T-helper 1 cell treated with Interleukin-12 subunit alpha and Interleukin-12 subunit beta and Interleukin-4 antibody, amounts not matched to agents 30 μg/mL and 1 μg/mL, for 36 hours (primary cell): Measurements from ENCODE around the gene ANKRD12.

ENCODE experiments used
- H3K27ac Mint-ChIP-seq: one replicate; pipeline ENCODE4 v1.8.0; 2021; ENCODE audit warnings: mild to moderate bottlenecking, mixed read lengths
- H3K27me3 Mint-ChIP-seq: one replicate; pipeline ENCODE4 v1.8.0; 2021; ENCODE audit warnings: low read depth, mixed read lengths
- H3K36me3 Mint-ChIP-seq: one replicate; pipeline ENCODE4 v1.8.0; 2021; ENCODE audit warnings: low read depth, mixed read lengths
- H3K4me1 Mint-ChIP-seq: one replicate; pipeline ENCODE4 v1.8.0; 2021; ENCODE audit warnings: low read depth, mixed read lengths
- H3K4me3 Mint-ChIP-seq: one replicate; pipeline ENCODE4 v1.8.0; 2021; ENCODE audit warnings: mild to moderate bottlenecking, moderate library complexity, mixed read lengths
- H3K9me3 Mint-ChIP-seq: one replicate; pipeline ENCODE4 v1.8.0; 2021; ENCODE audit warnings: mixed read lengths

ANKRD12 gene

DNA sequence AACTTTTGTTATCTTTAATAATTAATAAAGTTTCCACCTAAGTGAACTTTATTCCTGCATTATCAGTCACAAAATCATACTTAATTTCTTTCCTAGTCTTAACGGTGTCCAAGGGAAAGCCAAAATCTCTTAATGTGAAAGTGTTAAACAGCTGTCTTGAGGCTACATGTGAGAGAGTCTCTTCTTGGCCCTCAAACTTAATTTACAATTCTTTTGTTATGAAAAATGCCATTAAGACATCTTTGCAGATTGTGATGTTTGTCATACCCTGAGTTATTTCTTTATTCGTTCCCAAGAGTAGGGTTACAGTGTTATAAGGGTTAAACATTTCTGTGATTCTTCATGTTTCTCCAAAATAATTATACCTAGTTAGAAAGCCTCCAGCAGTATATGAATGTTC is 64.6 kb downstream of the ANKRD12 start:
- H3K27ac Mint-ChIP-seq = no peak overlapping the region
- no peaks in the 10 kb centered on the region for H3K9me3 Mint-ChIP-seq
- H3K36me3 Mint-ChIP-seq = peaks cover 10% of the 10 kb centered on the region
- H3K4me3 Mint-ChIP-seq = no peak overlapping the region
- peaks cover 1% of the 10 kb centered on the region for H3K4me1 Mint-ChIP-seq
- no peaks in the 10 kb centered on the region for H3K27me3 Mint-ChIP-seq

DNA sequence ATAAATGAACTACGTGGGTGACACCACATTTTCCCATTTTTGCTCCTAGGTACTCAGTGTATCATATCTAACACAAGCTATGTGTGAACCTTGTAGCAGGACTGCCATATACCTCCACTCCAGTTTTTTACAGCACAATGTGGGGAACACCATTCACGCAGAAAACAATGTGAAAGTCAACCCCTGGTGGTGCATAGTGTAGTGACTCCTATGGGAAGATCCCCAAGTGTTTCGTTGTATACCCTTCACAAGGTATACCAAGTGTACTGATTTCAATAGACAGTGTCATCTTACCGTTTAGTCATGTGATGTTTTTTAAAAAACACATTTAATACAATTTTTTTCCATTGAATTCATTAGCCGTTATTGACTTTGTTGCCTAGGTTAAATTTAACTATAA is 68.1 kb downstream of the ANKRD12 start:
- no peaks in the 10 kb centered on the region for H3K9me3 Mint-ChIP-seq
- H3K27ac Mint-ChIP-seq = no peak overlapping the region
- H3K27me3 Mint-ChIP-seq = no peaks in the 10 kb centered on the region
- peaks cover 1% of the 10 kb centered on the region for H3K4me1 Mint-ChIP-seq
- no peak overlapping the region for H3K4me3 Mint-ChIP-seq
- peaks cover 9% of the 10 kb centered on the region for H3K36me3 Mint-ChIP-seq

DNA sequence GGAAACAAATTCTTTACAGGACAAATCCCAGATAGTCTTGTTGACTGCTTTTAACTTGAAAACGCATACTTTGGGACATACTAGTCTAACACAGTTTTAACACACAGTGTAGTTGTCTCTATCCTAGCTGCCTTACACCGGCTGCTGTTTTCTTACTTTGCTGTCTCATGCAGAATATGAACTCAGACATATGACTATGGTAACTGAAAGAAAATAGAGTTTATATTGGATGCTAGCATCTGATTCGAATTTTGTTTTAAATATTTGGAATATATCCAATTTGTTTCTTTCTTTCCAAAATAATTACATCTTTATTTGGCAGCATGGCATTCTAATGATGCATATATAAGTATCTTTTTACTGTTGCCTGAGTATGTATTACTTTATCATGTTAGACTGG is 69.8 kb downstream of the ANKRD12 start:
- Mint-ChIP-seq H3K27me3 (no peaks in the 10 kb centered on the region), H3K36me3 (peaks cover 12% of the 10 kb centered on the region), H3K4me3 (no peak overlapping the region), H3K4me1 (peaks cover 6% of the 10 kb centered on the region), H3K9me3 (no peaks in the 10 kb centered on the region), H3K27ac (no peak overlapping the region)

DNA sequence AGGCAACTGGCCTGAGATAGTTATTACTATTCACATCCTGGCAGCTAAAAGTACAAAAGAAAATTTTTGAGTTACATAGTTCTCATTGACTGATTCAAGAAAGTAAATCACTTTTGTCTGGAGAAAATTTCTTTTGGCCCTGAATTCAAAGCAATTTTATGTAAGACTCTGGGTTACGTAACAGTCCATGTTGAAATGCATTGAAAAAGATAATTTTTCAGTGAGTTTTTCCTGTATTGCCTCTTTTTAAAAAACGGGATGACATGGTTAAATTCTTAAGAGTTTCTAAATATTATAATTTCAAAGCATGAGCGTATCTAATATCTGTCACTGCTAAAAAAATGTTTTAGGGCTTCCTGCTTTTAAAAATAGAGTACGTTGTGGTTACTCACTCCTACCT is 72.7 kb downstream of the ANKRD12 start:
- no peaks in the 10 kb centered on the region for H3K27me3 Mint-ChIP-seq
- H3K9me3 Mint-ChIP-seq = no peaks in the 10 kb centered on the region
- peaks cover 23% of the 10 kb centered on the region for H3K36me3 Mint-ChIP-seq
- no peak overlapping the region for H3K27ac Mint-ChIP-seq
- H3K4me3 Mint-ChIP-seq = no peak overlapping the region
- H3K4me1 Mint-ChIP-seq = peaks cover 10% of the 10 kb centered on the region

DNA sequence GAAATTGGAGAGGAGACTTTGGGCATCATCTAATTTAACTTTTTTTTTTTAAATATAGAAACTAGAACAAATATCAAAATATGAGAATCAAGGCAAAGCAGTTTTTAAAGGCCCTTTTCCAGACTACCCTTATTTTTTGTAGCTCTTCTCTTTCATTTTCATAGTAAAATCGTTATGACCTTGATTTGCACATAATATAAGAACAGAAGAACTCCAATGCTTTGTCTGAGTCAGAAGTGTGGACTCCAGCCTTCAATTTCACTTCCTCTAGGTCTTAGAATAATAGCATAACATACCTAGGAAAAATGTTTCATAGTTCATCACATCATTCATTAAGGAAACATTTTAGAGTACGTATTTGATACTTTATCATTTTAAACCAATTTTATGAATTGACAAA is 74.4 kb downstream of the ANKRD12 start:
- H3K4me3 Mint-ChIP-seq = no peak overlapping the region
- peaks cover 32% of the 10 kb centered on the region for H3K36me3 Mint-ChIP-seq
- no peaks in the 10 kb centered on the region for H3K27me3 Mint-ChIP-seq
- H3K4me1 Mint-ChIP-seq = peaks cover 8% of the 10 kb centered on the region
- no peaks in the 10 kb centered on the region for H3K9me3 Mint-ChIP-seq
- no peak overlapping the region for H3K27ac Mint-ChIP-seq

DNA sequence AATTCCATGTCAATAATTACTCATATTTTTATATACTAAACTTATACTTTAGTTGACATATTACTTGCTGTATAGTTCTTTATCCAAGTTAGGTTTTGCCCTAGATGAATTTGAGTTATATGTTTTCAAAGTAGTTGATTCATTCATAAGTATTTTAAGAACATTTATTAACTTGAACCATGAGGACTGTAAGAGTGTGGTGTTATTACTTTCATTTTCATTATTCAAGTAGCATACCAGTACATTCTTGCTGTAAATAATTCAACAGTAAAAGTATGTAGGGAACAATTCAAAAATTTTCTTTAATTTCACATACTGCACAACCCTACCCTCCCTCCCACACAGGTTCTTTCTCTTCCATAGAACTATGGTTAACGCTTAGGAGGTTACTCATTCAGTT is 75.4 kb downstream of the ANKRD12 start:
- Mint-ChIP-seq H3K36me3 (peaks cover 38% of the 10 kb centered on the region), H3K4me3 (no peak overlapping the region), H3K9me3 (no peaks in the 10 kb centered on the region), H3K27me3 (no peaks in the 10 kb centered on the region), H3K27ac (no peak overlapping the region), H3K4me1 (peaks cover 8% of the 10 kb centered on the region)

DNA sequence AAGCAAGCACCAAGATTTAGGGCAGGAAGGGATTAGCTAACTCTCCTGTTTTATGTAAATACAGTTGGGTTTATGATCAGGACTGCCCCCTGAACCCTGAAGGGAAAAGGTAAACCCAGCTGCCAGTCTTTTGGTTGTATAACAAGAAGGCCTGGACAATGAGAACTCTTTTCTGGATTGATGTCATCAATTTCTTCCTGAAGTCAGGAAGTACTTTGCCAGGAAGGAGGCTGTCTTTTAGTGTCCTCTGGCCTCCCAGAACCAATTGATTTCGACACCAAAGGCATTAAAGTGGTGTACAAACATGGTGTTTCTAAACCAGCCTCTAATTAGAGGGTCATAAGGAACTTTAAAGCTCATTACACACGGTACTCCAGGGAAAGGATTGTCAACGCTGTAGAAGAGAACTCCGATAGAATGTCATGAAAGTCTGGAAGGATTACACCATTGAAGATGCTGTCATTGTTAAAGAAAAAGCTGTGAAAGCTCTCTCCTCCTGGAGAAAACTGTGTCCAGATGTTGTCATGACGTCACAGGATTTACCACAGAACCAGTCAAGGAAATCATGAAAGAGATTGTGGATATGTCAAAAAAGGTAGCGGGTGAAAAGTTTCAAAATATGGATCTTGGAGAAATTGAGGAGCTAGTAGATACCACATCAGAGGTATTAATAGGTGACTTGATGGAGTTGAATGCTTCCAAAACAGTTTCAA is 78.8 kb downstream of the ANKRD12 start:
- no peaks in the 10 kb centered on the region for H3K9me3 Mint-ChIP-seq
- peaks cover 48% of the 10 kb centered on the region for H3K36me3 Mint-ChIP-seq
- no peak overlapping the region for H3K27ac Mint-ChIP-seq
- H3K4me1 Mint-ChIP-seq = peaks cover 8% of the 10 kb centered on the region
- H3K4me3 Mint-ChIP-seq = no peak overlapping the region
- H3K27me3 Mint-ChIP-seq = no peaks in the 10 kb centered on the region

DNA sequence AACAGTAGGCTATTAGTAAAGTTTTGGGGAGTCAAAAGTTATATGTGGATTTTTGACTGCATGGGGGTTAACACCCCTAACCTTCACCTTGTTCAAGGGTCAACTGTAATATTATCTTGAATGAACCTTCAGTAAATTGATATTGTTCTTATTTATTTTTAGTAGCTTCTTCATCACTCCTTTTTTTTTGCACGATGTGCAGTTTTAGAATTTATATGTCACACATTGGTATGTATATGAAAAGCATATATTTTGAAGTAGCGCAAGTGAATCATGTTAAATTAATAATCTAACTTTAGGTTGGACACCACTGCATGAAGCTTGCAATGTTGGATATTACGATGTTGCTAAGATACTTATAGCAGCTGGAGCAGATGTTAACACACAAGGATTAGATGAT is 79.9 kb downstream of the ANKRD12 start:
- no peaks in the 10 kb centered on the region for H3K27me3 Mint-ChIP-seq

DNA sequence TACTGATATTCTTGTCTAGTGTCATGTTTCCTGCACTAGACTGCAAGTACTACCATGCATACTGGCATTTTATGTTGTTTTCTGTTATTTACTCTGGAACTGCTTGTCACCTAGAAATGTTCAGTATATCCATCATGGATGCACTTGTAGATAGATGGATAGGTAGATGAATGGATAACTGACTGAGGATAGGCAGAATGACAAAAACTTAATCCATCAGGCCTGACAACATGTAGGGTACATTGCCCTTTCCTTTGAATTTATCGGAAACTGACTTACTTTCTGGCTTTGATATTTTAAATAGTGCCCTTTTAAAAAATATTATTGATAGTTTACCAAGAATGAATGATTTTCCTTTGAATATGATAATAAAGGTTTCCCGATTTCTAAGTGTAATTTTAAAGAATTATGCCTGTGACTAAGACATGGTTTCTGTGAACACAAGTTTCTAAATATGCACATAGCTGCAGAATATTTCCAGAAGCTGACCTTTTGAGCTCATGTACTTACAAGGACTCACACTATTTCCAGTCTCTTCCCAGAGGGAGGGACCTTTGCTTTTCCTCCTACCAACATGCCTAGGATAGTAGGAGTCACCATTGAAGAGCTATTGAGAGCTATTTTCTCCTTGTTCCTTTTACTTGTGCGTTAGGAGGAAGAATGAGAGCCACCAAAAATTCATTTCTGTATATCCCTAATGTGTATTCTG is 81.3 kb downstream of the ANKRD12 start:
- no peak overlapping the region for H3K4me3 Mint-ChIP-seq
- H3K27ac Mint-ChIP-seq = no peak overlapping the region
- no peaks in the 10 kb centered on the region for H3K27me3 Mint-ChIP-seq
- H3K36me3 Mint-ChIP-seq = peaks cover 53% of the 10 kb centered on the region
- H3K4me1 Mint-ChIP-seq = peaks cover 2% of the 10 kb centered on the region
- no peaks in the 10 kb centered on the region for H3K9me3 Mint-ChIP-seq

More for the DNA sequence above, 79.9 kb downstream of the ANKRD12 start:
- no peak overlapping the region for H3K4me3 Mint-ChIP-seq
- peaks cover 55% of the 10 kb centered on the region for H3K36me3 Mint-ChIP-seq
- H3K27ac Mint-ChIP-seq = no peak overlapping the region
- H3K9me3 Mint-ChIP-seq = no peaks in the 10 kb centered on the region
- H3K4me1 Mint-ChIP-seq = peaks cover 4% of the 10 kb centered on the region

DNA sequence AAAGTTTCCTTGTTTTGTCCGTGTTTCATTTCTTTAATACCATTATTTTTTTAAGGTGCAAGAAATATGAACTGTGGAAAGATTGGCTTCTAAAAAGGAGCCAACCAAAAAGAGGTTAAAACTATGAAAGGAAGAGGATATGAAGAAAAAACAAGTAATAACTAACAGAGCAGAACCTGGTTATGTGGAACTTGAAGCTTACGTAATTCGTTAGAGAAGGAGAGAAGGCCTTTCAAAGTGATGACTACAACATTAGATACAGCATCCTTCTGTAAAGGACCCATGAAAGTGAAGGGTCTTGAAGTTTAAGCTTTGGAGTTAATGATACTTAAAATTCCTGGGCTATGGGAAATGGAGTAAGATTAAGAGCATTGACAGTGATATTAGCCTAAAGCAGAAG is 84.5 kb downstream of the ANKRD12 start:
- Mint-ChIP-seq H3K4me1 (no peaks in the 10 kb centered on the region), H3K9me3 (no peaks in the 10 kb centered on the region), H3K27ac (no peak overlapping the region), H3K36me3 (peaks cover 42% of the 10 kb centered on the region), H3K4me3 (no peak overlapping the region), H3K27me3 (no peaks in the 10 kb centered on the region)

DNA sequence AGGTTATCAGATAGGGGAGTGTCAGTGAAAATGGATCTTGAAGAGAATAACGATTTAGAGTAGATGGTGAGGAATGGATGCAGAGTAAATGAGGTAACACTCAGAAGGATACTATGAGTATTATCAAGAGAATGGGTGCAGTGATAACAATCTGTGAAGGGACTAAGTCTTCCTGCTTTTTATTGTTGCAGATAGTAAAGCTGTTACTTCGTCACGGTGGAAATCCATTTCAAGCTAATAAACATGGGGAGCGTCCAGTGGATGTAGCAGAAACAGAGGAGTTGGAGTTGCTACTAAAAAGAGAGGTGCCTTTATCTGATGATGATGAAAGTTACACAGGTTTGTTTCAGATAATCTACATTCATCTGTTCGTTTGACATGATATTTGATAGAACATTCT is 85.1 kb downstream of the ANKRD12 start:
- no peak overlapping the region for H3K27ac Mint-ChIP-seq
- no peaks in the 10 kb centered on the region for H3K4me1 Mint-ChIP-seq
- H3K4me3 Mint-ChIP-seq = no peak overlapping the region
- no peaks in the 10 kb centered on the region for H3K27me3 Mint-ChIP-seq
- H3K36me3 Mint-ChIP-seq = peaks cover 41% of the 10 kb centered on the region
- H3K9me3 Mint-ChIP-seq = no peaks in the 10 kb centered on the region

DNA sequence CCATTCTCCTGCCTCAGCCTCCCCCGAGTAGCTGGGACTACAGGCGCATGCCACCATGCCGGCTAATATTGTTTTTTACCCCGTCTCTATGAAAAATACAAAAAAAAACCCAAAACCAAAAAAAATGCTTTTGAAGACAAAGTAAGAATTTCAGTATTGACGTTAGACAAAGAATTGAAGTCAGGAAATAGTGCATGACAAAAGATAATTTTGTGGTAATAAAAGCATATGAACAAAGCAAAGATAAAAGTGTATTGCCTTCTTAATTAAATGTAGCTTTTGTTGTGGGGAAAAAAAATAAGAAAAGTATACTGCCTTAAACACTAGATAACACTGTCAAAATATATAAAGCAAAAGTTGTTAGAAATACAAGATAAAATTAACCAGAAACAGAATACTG is 86.8 kb downstream of the ANKRD12 start:
- Mint-ChIP-seq H3K36me3 (peaks cover 45% of the 10 kb centered on the region), H3K27me3 (no peaks in the 10 kb centered on the region), H3K4me1 (no peaks in the 10 kb centered on the region), H3K9me3 (no peaks in the 10 kb centered on the region), H3K4me3 (no peak overlapping the region), H3K27ac (no peak overlapping the region)

DNA sequence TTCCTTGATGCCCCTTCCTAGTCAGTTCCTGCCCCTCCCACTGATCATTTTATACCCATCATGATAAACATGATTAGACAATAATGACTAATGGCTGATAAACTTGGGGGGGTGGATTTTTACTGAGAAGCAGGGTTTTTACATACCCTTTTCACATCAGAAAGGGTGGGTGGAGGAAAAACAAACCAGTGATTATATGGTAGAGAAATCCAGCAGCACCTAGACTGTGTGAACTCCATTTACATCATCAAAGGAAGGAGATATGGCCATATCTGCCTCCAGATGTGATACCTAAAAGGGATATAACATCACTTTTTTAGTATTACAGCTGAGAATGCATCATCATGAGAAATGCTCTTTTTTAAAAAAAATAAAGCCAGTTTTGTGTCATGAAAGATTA is 89.9 kb downstream of the ANKRD12 start:
- H3K9me3 Mint-ChIP-seq = peaks cover 19% of the 10 kb centered on the region
- peaks cover 12% of the 10 kb centered on the region for H3K4me1 Mint-ChIP-seq
- no peak overlapping the region for H3K4me3 Mint-ChIP-seq
- H3K36me3 Mint-ChIP-seq = peaks cover 55% of the 10 kb centered on the region
- H3K27ac Mint-ChIP-seq = no peak overlapping the region
- no peaks in the 10 kb centered on the region for H3K27me3 Mint-ChIP-seq

DNA sequence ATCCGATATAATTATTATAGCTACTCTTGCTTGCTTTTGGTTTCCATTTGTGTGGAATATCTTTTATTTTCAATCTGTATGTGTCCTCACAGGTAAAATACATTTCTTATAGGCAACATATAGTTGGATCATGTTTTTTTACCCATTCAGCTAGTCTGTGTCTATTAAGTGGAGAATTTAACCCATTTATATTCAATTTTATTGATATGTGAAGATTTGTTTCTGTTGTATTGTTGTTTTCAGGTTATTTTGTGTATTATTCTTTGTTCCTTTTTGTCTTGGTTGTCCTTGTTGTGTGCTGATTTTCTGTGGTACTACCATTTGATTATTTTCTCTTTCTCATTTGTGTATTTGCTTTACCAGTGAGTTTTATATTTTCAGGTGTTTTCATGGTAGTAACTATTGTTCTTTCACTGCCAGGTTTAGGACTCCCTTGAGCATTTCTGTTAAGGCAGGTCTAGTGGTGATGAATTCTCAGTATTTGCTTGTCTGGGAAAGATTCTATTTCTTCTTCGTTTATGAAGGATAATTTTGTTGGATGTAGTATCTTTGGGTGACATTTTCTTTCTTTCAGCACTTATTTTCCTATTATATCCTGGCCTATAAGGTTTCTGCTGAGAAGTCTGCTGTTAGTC is 95.4 kb downstream of the ANKRD12 start:
- Mint-ChIP-seq H3K36me3 (peaks cover 78% of the 10 kb centered on the region), H3K4me3 (no peak overlapping the region), H3K27ac (no peak overlapping the region), H3K9me3 (peaks cover 39% of the 10 kb centered on the region), H3K4me1 (peaks cover 14% of the 10 kb centered on the region), H3K27me3 (no peaks in the 10 kb centered on the region)

DNA sequence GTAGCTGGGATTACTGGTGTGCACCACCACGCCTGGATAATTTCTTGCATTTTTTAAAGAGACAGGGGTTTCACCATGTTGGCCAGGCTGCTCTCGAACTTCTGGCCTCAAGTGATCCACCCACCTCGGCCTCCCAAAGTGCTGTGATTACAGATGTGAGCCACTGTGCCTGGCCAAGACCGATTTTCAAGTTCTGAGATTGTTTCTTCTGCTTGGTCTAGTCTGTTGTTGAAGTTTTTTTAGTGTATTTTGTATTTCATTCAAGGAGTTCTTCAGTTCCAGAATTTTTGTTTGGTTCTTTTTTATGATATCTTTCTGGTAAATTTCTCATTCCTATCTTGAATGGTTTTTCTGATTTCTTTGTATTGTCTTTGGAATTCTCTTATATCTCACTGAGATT is 96.4 kb downstream of the ANKRD12 start:
- Mint-ChIP-seq H3K36me3 (peaks cover 79% of the 10 kb centered on the region), H3K4me3 (no peak overlapping the region), H3K9me3 (peaks cover 39% of the 10 kb centered on the region), H3K27ac (no peak overlapping the region), H3K4me1 (peaks cover 14% of the 10 kb centered on the region), H3K27me3 (no peaks in the 10 kb centered on the region)
